Cardiac fibroblast (primary cell): Measurements from ENCODE around the gene ZNF835.
"Not testable (repeated sequence)": the region's sequence is repeated elsewhere in the genome, so short reads cannot be mapped to it uniquely, and the experiment has no call there.

Source experiments
- DNase-seq, 2 donors: peaks; one replicate each; pipeline versions ENCODE4 v3.0.0 to v3.0.0-alpha.2; 2010; ENCODE audit warnings: low read depth in 2 of 2
- H3K4me3 ChIP-seq, 2 donors: replicated peaks in 1 of 2; 1 replicate in 1 of 2; 2 replicates in 1 of 2; pipeline ENCODE4 v1.5.1; 2011; ENCODE audit warnings: low read depth in 2 of 2, low read length in 2 of 2, mild to moderate bottlenecking in 2 of 2, moderate library complexity in 1 of 2
- TF ChIP-seq, protein P1 (sequence below): IDR thresholded peaks from one replicate; pipeline ENCODE4 v1.5.1; 2011; ENCODE audit warnings: low read depth, mild to moderate bottlenecking, low read length, inconsistent platforms

ZNF835 gene

DNA sequence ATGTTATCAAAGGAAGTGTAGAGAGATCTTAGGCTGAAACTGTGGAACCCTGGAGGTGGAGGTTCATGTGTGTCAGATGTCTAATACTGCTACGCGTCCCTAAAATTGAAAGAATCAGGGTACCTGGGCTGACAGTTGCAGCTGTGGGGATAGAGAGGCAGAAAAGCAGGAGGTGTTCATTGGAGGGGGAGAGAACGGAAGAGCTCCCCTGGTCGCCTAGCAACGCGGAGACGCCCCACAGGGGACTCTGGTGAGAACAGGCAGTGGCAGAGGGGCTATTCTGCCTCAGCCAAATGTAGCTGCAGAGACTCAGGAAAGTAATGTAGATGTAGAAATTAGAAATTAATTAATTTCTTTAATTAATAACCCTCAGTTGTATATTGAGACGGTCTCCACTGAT, 10.1 kb upstream of the ZNF835 start:
- TF ChIP-seq, protein P1, sequence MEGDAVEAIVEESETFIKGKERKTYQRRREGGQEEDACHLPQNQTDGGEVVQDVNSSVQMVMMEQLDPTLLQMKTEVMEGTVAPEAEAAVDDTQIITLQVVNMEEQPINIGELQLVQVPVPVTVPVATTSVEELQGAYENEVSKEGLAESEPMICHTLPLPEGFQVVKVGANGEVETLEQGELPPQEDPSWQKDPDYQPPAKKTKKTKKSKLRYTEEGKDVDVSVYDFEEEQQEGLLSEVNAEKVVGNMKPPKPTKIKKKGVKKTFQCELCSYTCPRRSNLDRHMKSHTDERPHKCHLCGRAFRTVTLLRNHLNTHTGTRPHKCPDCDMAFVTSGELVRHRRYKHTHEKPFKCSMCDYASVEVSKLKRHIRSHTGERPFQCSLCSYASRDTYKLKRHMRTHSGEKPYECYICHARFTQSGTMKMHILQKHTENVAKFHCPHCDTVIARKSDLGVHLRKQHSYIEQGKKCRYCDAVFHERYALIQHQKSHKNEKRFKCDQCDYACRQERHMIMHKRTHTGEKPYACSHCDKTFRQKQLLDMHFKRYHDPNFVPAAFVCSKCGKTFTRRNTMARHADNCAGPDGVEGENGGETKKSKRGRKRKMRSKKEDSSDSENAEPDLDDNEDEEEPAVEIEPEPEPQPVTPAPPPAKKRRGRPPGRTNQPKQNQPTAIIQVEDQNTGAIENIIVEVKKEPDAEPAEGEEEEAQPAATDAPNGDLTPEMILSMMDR: no peak
- no peak overlapping the region for H3K4me3 ChIP-seq
- DNase-seq: no peak

DNA sequence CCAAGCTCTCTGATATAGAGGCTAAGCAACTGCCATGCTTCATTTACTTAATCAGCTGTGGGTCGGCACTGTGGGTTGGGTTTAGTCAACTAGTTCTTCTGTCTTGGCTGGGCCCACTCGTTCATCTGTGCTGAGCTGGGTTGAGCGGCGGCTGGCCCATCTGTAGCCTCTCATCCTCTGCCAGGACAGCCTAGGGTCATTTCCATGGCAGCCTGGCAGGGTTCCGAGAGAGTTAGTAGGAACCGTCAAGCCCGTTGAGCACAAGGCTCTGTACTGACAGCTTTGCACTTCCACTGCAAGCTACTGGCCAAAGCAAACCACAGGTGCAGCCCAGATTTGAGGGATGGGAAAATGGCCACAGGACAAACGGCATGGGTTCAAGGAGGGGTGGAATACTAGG, 6.6 kb upstream of the ZNF835 start:
- no peak overlapping the region for H3K4me3 ChIP-seq
- no peak for DNase-seq
- TF ChIP-seq, protein P1: no peak

DNA sequence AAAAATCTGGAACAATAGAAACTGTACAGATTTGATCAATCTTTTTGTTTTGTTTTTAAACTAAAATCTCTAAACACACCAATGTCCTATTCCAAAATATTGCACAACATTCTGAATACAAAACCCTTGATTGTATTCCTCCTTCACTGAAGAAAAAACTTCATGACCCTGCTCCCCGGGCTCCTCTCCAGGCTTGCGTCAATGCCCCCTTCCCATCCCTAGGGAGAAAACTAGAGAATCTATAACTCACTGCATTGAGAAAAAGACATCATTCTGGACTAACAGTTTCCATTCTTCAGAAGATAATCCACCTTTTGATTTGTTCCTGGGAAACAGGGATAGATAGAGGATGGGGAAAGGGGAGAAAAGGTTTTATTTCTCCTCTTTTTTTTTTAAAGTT, 1.1 kb upstream of the ZNF835 start:
- peak in 1 of 2 donors; percentile 15 for DNase-seq
- not testable (repeated sequence) for H3K4me3 ChIP-seq

DNA sequence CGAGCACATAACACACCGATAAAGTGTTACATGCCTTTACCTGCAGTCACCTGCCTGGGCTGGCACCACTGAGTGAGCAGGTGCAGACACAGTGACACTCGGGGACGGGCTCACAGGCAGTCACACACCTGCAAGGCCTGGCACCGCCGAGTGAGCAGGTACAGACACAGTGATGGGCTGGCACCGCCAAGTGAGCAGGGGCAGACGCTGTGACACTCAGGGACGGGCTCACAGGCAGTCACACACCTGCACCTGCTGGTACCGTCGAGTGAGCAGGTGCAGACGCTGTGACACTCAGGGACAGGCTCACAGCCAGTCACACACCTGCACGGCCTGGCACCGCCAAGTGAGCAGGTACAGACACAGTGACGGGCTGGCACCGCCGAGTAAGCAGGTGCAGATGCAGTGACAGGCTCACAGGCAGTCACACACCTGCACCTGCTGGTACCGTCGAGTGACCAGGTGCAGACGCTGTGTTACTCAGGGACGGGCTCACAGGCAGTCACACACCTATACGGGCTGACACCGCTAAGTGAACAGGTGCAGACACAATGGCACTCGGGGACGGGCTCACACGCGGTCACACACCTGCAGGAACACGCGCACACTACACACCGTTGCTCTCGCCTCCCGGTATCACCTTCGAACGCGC, 470 bp downstream of the ZNF835 start:
- peak overlapping the region in 1 of 2 donors; percentile 27 for H3K4me3 ChIP-seq
- TF ChIP-seq, protein P1: no peak
- DNase-seq: no peak

DNA sequence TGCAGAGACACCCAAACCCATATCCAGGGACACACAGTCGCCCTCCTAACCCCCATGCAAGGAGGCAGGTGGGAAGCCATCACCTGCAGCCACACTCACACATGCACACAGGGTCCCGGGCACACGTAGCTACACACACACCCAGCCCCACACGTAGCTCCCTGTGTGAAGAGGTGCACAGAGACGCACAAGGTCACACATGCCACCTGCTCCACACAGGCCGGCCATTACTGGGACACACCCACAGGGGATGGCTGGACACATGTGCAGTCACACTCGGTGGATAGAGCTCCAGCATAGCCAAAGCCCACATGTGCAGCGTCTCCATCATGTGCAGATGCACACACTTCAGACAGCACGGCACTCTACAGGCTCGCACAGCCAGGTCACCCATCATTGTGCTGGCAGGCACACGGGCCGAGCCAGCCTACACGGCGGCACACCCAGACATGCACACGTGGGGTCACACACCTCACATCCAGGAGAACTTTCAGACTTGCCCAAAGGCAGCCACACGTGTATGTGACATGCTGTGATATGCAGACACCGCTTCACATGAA, 1.1 kb downstream of the ZNF835 start:
- no peak for DNase-seq
- TF ChIP-seq, protein P1: no peak
- no peak overlapping the region for H3K4me3 ChIP-seq

DNA sequence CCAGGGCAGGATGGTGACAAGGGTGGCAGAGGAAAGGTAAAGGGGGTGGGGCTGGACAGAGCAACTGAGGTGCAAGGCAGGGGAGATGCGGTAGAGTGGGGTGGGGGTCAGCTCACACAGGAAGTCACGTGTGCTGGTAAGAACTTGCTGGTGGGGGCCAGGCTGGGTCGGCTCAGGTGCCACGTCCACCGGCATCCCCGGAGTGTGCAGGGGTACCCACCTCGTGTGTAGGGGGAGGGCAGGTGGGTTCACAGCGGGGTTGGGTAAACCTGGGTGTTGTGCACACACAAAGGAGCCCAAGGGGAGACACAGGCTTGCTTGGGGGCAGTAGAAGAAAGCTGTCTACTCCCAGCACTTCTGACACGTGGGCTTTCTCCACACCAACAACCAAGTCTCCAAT, 2.9 kb downstream of the ZNF835 start:
- TF ChIP-seq, protein P1: no peak
- DNase-seq: no peak
- H3K4me3 ChIP-seq: no peak overlapping the region

DNA sequence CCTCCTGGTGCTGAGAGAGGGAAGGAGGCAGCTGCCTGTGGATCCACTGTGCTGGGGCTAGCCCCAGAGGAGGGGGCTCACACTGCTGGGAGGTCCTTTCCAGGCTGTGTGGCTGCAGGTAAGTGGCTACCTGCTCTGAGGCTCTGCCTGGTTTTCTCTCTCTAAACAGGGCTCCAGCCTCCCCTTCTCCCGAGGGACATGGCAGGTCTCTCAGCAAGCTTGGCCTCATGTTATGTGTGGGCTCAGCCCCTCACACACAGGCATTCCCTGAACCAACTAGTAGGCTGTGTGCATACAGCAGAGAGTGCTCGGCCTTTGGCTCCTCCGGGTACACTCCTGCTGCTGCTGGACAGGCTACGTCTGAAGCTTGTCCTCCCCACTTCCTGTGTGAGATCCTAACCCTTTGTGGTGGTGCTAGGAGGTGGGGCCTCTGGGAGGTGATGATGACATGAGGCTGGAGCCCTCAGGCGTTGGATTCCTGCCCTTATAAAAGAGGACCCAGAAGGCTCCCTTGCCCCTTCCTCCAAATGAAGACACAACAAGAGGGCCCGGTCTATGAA, 4.2 kb downstream of the ZNF835 start:
- TF ChIP-seq, protein P1: no peak
- no peak for DNase-seq
- no peak overlapping the region for H3K4me3 ChIP-seq
